Skeletal muscle cell (primary cell): Measurements from ENCODE around the gene TP73.

ENCODE experiments used
- DNase-seq: peaks from one replicate; pipeline ENCODE4 v3.0.0-alpha.2; 2010; ENCODE audit warnings: low read depth
- H3K4me3 ChIP-seq: 2 replicates; pipeline ENCODE4 v1.5.1; 2011; ENCODE audit warnings: low read depth, mild to moderate bottlenecking, control low read depth, low read length, moderate library complexity

Gene TP73

GRCh38 chr1:3697810-3698209 lies 45.5 kb downstream of the TP73 start:
- DNase-seq: no peak
- no peak overlapping the region for H3K4me3 ChIP-seq

GRCh38 chr1:3698660-3699408 lies 46.5 kb downstream of the TP73 start:
- no peak overlapping the region for H3K4me3 ChIP-seq
- DNase-seq: no peak

GRCh38 chr1:3699596-3699995 lies 47.3 kb downstream of the TP73 start:
- no peak for DNase-seq
- H3K4me3 ChIP-seq: no peak overlapping the region

- no peak overlapping the region for H3K4me3 ChIP-seq
- DNase-seq: no peak
Measured at GRCh38 chr1:3700631-3701030, 48.3 kb downstream of the TP73 start.

- no peak for DNase-seq
- no peak overlapping the region for H3K4me3 ChIP-seq
Measured at GRCh38 chr1:3702528-3702927, 50.2 kb downstream of the TP73 start.

- no peak for DNase-seq
- H3K4me3 ChIP-seq: no peak overlapping the region
Measured at GRCh38 chr1:3702990-3703728, 50.8 kb downstream of the TP73 start.

- no peak overlapping the region for H3K4me3 ChIP-seq
- DNase-seq: no peak
Measured at GRCh38 chr1:3703786-3704371, 51.6 kb downstream of the TP73 start.

GRCh38 chr1:3705341-3705950 lies 53.1 kb downstream of the TP73 start:
- DNase-seq: no peak
- H3K4me3 ChIP-seq: no peak overlapping the region

GRCh38 chr1:3706651-3707297 lies 54.5 kb downstream of the TP73 start:
- DNase-seq: no peak
- no peak overlapping the region for H3K4me3 ChIP-seq

GRCh38 chr1:3707298-3707938 lies 55.1 kb downstream of the TP73 start:
- DNase-seq: no peak

GRCh38 chr1:3707939-3708328 lies 55.6 kb downstream of the TP73 start:
- H3K4me3 ChIP-seq: no peak overlapping the region
- no peak for DNase-seq

More at GRCh38 chr1:3707298-3707938, 55.1 kb downstream of the TP73 start:
- no peak overlapping the region for H3K4me3 ChIP-seq

- H3K4me3 ChIP-seq: no peak overlapping the region
- DNase-seq: no peak
Measured at GRCh38 chr1:3708791-3709190, 56.5 kb downstream of the TP73 start.

GRCh38 chr1:3710251-3710650 lies 57.9 kb downstream of the TP73 start:
- DNase-seq: no peak
- no peak overlapping the region for H3K4me3 ChIP-seq

- DNase-seq: no peak
- no peak overlapping the region for H3K4me3 ChIP-seq
Measured at GRCh38 chr1:3711381-3711779, 59.1 kb downstream of the TP73 start.

- DNase-seq: no peak
- no peak overlapping the region for H3K4me3 ChIP-seq
Measured at GRCh38 chr1:3711780-3712451, 59.6 kb downstream of the TP73 start.

- H3K4me3 ChIP-seq: no peak overlapping the region
- no peak for DNase-seq
Measured at GRCh38 chr1:3712573-3713535, 60.5 kb downstream of the TP73 start.

GRCh38 chr1:3713840-3714239 lies 61.5 kb downstream of the TP73 start:
- DNase-seq: no peak
- H3K4me3 ChIP-seq: no peak overlapping the region

- H3K4me3 ChIP-seq: no peak overlapping the region
- DNase-seq: no peak
Measured at GRCh38 chr1:3714284-3714741, 62.0 kb downstream of the TP73 start.
